Peyer's patch (tissue), 4 donors: ENCODE results near the gene ARFIP1.

Experiments
- POLR2A ChIP-seq, 2 donors: fragments of 450-650 bp; IDR thresholded peaks; one replicate each; pipeline ENCODE4 v1.5.1; 2017; ENCODE audit warnings: antibody characterized with exemption in 2 of 2, mild to moderate bottlenecking in 2 of 2, moderate library complexity in 2 of 2
- TF ChIP-seq, protein P1 (sequence below), 6 experiments: fragments of 450-650 bp in 4 of 6; fragments of 200-600 bp in 2 of 6; sonication (generic) in 1 of 6; IDR thresholded peaks; one replicate each; pipeline ENCODE4 v1.5.1; 2017 to 2019; ENCODE audit warnings: antibody characterized with exemption in 6 of 6, mild to moderate bottlenecking in 3 of 6, moderate library complexity in 1 of 6

DNA sequence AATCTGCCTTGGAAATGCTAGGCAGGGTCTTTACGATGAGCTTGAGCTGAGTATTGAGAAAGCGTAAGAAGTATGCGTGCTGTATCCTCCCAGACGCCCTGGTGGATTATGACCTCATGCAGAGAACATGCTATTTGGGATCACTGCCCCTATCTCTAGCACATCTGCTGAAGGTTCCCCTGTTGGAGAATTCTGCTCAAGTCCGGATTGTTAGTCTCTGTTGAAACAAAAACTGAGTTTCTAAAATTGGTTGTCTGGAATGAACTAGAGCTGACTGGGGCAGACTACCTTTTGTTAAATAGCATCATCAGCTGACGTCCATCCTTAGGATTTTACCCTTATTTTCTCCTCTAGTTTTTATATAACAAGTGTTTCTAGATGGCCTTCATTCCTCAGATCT, 163.9 kb downstream of the ARFIP1 start:
- TF ChIP-seq POLR2A (IDR thresholded peaks at IDR 0.05): no peak
- TF ChIP-seq, protein P1, sequence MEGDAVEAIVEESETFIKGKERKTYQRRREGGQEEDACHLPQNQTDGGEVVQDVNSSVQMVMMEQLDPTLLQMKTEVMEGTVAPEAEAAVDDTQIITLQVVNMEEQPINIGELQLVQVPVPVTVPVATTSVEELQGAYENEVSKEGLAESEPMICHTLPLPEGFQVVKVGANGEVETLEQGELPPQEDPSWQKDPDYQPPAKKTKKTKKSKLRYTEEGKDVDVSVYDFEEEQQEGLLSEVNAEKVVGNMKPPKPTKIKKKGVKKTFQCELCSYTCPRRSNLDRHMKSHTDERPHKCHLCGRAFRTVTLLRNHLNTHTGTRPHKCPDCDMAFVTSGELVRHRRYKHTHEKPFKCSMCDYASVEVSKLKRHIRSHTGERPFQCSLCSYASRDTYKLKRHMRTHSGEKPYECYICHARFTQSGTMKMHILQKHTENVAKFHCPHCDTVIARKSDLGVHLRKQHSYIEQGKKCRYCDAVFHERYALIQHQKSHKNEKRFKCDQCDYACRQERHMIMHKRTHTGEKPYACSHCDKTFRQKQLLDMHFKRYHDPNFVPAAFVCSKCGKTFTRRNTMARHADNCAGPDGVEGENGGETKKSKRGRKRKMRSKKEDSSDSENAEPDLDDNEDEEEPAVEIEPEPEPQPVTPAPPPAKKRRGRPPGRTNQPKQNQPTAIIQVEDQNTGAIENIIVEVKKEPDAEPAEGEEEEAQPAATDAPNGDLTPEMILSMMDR (IDR thresholded peaks at IDR 0.05): no peak
